ENCODE data around the gene USP28.
"Not testable (repeated sequence)": the region's sequence is repeated elsewhere in the genome, so short reads cannot be mapped to it uniquely, and the experiment has no call there.

USP28 gene

GRCh38 chr11:113875234-113876073 lies at the start of gene USP28:
USP28 (minus strand) TSS chr11:113875572; CDS start chr11:113875501, 71 bp downstream.
- TF ChIP-seq CTCF (IDR thresholded peaks at IDR 0.05; ENCODE audit: insufficient read depth, low read length, missing control alignments): no peak
- peak; percentile 57 for DNase-seq (ENCODE audit: low read depth, low spot score)
- H3K4me3 ChIP-seq (ENCODE audit: low read depth, low read length): peak within 1 kb of the TSS; percentile 75
- POLR2A ChIA-PET: interaction anchor here (0.6 to 1.2 kb wide), 3 partner anchors 9 to 431 kb away, joined by 3 to 5 read pairs (median 3); no protein-coding TSS in a partner anchor
- CTCF ChIA-PET: interaction anchor here (1.2 to 2.9 kb wide), 3 partner anchors 9 to 386 kb away, joined by 3 to 11 read pairs (median 6); no protein-coding TSS in a partner anchor

- DNase-seq (ENCODE audit: low read depth, low spot score): no peak
These were observed 48.2 kb upstream of the USP28 start for GRCh38 chr11:113923572-113923971.

GRCh38 chr11:113911491-113911890 lies 36.1 kb upstream of the USP28 start:
- POLR2A ChIA-PET; DNase-seq (ENCODE audit: low read depth, low spot score); H3K4me3 ChIP-seq (ENCODE audit: low read depth, low read length): not testable (repeated sequence)
- CTCF ChIA-PET: interaction anchor here (1.1 kb wide), 1 partner anchor 15 kb away, joined by 3 read pairs; no protein-coding TSS in a partner anchor

More at GRCh38 chr11:113923572-113923971, 48.2 kb upstream of the USP28 start:
- POLR2A ChIA-PET: no interaction called here
- no peak overlapping the region for H3K4me3 ChIP-seq (ENCODE audit: low read depth, low read length)
- TF ChIP-seq CTCF (IDR thresholded peaks at IDR 0.05; ENCODE audit: insufficient read depth, low read length, missing control alignments): no peak
- CTCF ChIA-PET: no interaction called here

GRCh38 chr11:113908098-113908497 lies 32.7 kb upstream of the USP28 start:
- TF ChIP-seq CTCF (IDR thresholded peaks at IDR 0.05; ENCODE audit: insufficient read depth, low read length, missing control alignments): no peak
- CTCF ChIA-PET: interaction anchor here (1.0 to 5.1 kb wide), 3 partner anchors 10 to 352 kb away, joined by 3 to 26 read pairs (median 21); no protein-coding TSS in a partner anchor
- no peak for DNase-seq (ENCODE audit: low read depth, low spot score)
- no peak overlapping the region for H3K4me3 ChIP-seq (ENCODE audit: low read depth, low read length)
- POLR2A ChIA-PET: no interaction called here

- ChIA-PET CTCF (interaction anchor here (1.0 to 5.1 kb wide), 3 partner anchors 10 to 353 kb away, joined by 3 to 26 read pairs (median 21); no protein-coding TSS in a partner anchor), POLR2A (no interaction called here)
- no peak for DNase-seq (ENCODE audit: low read depth, low spot score)
- TF ChIP-seq CTCF (IDR thresholded peaks at IDR 0.05; ENCODE audit: insufficient read depth, low read length, missing control alignments): no peak
- no peak overlapping the region for H3K4me3 ChIP-seq (ENCODE audit: low read depth, low read length)
These were observed 32.3 kb upstream of the USP28 start for GRCh38 chr11:113907681-113908080.

GRCh38 chr11:113907152-113907551 lies 31.8 kb upstream of the USP28 start:
- ChIA-PET POLR2A (no interaction called here), CTCF (interaction anchor here (1.0 to 5.1 kb wide), 3 partner anchors 11 to 353 kb away, joined by 3 to 26 read pairs (median 21); no protein-coding TSS in a partner anchor)
- H3K4me3 ChIP-seq (ENCODE audit: low read depth, low read length): no peak overlapping the region
- no peak for DNase-seq (ENCODE audit: low read depth, low spot score)
- no peak for TF ChIP-seq CTCF (IDR thresholded peaks at IDR 0.05; ENCODE audit: insufficient read depth, low read length, missing control alignments)
